NCI-H1694 (cell line): Measurements from ENCODE around the gene ICOS.
"Not testable (repeated sequence)": the region's sequence is repeated elsewhere in the genome, so short reads cannot be mapped to it uniquely, and the experiment has no call there.

Experiments used
- DNase-seq: peaks from one replicate; lab custom pipeline; 2025; lab: John Stamatoyannopoulos, UW

The ICOS gene

GRCh38 chr2:203918264-203918663 is 18.3 kb upstream of the ICOS start:
- DNase-seq = no peak

- no peak for DNase-seq
These were observed 17.7 kb upstream of the ICOS start for GRCh38 chr2:203918839-203919238.

- DNase-seq = no peak
These were observed 10.9 kb upstream of the ICOS start for GRCh38 chr2:203925512-203926158.

- no peak for DNase-seq
These were observed 7.7 kb upstream of the ICOS start for GRCh38 chr2:203928849-203929248.

DNA sequence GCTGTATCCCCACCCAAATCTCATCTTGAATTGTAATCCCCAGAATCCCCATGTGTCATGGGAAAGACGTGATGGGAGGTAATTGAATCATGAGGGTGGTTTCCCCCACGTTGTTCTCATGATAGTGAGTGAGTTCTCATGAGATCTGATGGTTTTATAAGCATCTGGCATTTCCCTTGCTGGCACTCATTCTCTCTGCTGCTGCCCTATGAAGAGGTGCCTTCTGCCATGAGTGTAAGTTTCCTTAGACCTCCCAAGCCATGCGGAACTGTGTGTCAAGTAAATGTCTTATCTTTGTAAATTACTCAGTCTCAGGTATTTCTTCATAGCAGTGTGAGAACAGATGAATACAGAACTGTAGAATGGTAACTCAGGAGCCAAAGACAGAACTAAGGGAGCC is 5.3 kb upstream of the ICOS start:
- DNase-seq = not testable (repeated sequence)

- DNase-seq = no peak
These were observed 2.5 kb upstream of the ICOS start for GRCh38 chr2:203934041-203934492.

DNA sequence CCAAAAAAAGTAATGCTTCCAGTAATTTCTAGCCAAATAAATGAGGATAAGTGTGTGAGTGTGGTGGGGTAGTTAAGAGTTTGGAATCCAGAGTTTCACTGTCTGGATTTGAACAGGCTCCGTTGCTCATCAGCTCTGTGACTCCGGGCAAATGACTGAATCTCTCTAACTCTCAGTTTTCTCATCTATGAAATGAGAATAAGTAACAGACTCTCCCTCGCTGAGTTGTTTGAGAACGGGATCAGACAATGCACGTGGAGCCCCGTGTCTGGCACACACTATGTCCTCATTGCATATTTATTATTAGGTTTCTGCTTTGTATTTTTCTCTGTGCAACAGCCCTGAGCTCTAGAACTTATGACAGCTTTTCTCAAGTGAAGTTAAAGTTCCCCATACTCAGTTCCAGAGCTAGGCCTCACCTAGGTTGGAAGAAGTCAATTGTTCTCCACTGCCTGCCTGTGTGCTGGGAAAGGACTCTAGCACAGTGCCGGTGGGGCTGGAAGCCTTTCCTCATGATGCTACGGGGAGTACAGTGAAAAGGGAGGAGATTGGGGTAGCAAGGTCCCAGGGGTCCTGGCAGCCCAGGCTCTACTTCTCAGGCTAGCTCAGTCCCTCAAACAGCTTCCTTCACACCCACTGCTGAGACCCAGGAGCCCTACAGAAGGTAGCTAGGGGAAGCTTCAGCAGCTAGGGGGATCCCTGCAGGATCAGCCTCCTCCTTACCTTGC is 1.7 kb upstream of the ICOS start:
- no peak for DNase-seq

GRCh38 chr2:203935568-203935967 is 995 bp upstream of the ICOS start:
- DNase-seq = no peak

DNA sequence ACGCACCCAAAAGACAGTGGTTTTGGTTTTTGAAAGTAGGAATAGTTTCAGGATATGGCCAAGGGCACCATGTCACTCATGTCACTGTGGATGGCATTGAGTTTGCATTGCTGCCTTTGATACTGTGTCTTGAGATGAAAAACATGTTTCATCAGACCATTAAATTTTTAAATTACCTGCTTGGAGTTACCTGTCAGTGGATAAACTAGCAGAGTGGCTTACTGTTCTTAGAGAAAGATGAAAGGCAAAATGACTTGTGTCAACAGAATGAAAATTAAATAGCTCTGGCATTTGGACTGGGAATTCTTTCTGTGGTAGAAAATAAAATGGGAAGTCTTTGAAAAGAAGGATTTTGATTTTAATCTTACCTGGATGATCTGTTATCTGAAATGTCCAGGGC is 386 bp downstream of the ICOS start:
- DNase-seq = no peak

DNA sequence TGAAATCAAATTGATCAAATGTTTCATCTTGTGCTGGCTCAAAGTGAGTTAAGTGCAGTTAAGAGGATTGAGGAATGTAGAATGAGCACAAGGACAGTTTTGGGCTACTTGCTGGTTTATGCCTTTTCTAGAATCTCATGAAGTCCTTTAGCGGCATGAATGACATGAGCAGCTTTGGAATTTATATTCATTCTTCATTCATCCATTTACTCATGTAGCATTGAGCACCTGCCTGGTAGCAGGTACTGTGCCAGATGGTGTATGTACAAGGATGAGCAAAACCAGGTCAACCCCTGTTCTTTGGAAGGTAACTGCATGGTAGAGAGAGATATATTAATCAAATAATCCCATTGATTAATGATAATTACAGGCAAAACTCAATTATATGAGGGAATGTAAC is 1.2 kb downstream of the ICOS start:
- no peak for DNase-seq

DNA sequence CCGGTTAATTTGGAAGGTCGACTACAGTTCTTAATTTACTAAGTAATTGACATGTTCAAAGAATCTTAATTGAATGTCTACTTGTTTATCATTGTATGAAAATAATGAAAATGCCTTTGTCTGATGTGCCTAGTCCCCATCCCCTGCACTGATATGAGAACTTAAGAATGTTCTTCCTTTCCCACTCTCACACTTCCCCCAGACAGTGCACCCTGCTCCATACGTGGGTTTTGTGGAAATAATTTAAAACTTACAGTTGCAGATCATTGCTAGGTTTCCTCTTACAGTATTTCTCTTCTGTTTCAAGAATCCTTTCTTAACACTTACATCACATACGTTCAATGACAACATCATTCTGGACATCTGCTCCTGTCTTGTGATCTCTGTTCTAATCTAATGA is 3.5 kb downstream of the ICOS start:
- no peak for DNase-seq

- DNase-seq = not testable (repeated sequence)
These were observed 7.2 kb downstream of the ICOS start for GRCh38 chr2:203943493-203944382.

- DNase-seq = no peak
These were observed 12.2 kb downstream of the ICOS start for GRCh38 chr2:203948733-203949132.

- no peak for DNase-seq
These were observed 12.7 kb downstream of the ICOS start for GRCh38 chr2:203949228-203949627.

- no peak for DNase-seq
These were observed 14.9 kb downstream of the ICOS start for GRCh38 chr2:203951366-203951902.

DNA sequence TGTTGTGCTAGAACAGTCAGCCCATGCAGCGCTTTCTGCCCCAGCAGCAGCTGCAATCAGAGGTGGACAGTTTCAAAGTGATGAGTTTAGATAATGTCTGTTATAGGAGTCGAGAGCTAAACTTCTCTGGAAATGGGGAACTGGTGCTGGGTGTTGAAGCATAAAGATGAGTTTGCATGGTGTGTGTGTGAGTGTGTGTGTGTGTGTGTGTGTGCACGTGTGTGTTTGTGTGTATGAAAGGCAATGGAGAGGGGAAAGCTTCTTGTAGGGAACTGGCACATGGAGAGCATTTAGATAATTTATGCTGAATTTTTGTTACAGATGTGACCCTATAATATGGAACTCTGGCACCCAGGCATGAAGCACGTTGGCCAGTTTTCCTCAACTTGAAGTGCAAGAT is 22.7 kb downstream of the ICOS start:
- DNase-seq = no peak

DNA sequence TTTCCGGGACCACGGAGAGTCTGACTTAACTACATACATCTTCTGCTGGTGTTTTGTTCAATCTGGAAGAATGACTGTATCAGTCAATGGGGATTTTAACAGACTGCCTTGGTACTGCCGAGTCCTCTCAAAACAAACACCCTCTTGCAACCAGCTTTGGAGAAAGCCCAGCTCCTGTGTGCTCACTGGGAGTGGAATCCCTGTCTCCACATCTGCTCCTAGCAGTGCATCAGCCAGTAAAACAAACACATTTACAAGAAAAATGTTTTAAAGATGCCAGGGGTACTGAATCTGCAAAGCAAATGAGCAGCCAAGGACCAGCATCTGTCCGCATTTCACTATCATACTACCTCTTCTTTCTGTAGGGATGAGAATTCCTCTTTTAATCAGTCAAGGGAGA is 23.1 kb downstream of the ICOS start:
- no peak for DNase-seq

GRCh38 chr2:203960811-203961210 is 24.2 kb downstream of the ICOS start:
- DNase-seq = no peak

GRCh38 chr2:203965190-203965589 is 28.6 kb downstream of the ICOS start:
- not testable (repeated sequence) for DNase-seq

DNA sequence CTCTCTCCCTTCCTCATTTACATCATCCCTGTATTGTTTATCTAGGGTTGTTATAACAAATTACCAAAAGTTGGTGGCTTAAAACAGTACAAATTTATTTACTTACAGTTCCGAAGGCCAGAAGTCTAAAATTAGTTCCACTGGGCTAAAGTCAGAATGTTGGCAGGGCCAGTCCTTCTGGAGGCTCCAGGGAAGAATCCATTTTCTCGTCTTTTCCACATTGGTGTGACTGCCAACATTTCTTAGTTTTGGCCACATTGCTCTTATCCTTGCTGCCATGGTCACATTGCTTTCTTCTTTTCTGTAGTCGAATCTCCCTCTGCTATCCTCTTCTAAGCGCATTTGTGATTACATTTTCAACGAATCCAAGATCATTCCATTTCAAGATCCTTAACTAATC is 34.7 kb downstream of the ICOS start:
- no peak for DNase-seq

DNA sequence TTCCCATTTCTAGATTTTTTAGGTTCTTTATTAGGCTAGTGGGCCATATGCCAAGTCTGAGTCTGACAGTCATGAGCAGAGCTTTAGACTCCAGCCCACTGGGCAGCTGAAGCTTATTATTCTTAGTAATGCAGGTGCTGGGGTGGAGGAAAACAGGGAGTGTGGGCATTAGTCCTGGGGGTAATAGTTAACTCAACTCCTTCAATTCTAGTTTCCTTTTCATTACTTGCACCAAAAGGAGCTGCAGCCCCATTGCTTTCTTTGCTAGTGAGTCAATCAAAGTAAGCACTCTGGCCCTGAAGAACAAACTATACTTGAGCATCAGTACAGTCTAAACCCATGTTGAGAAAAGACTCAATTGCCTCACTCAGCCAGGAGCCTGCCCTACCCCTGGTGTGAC is 35.5 kb downstream of the ICOS start:
- no peak for DNase-seq

GRCh38 chr2:203973000-203973399 is 36.4 kb downstream of the ICOS start:
- no peak for DNase-seq

GRCh38 chr2:203973676-203974075 is 37.1 kb downstream of the ICOS start:
- DNase-seq = no peak
